GM12872 (cell line): Measurements from ENCODE around the gene PRKAG2.
A peak's percentile ranks its signal among the peaks of the same experiment; 100 is the strongest.

Experiments used
- TF ChIP-seq, protein P1 (sequence below): IDR thresholded peaks from 3 replicates; pipeline ENCODE4 v1.5.1; 2011; ENCODE audit warnings: low read depth, mild to moderate bottlenecking, low read length, moderate library complexity; ENCODE audit not compliant: insufficient read depth

Gene PRKAG2

GRCh38 chr7:151767557-151767956 lies 109.4 kb downstream of the PRKAG2 start:
- TF ChIP-seq, protein P1, sequence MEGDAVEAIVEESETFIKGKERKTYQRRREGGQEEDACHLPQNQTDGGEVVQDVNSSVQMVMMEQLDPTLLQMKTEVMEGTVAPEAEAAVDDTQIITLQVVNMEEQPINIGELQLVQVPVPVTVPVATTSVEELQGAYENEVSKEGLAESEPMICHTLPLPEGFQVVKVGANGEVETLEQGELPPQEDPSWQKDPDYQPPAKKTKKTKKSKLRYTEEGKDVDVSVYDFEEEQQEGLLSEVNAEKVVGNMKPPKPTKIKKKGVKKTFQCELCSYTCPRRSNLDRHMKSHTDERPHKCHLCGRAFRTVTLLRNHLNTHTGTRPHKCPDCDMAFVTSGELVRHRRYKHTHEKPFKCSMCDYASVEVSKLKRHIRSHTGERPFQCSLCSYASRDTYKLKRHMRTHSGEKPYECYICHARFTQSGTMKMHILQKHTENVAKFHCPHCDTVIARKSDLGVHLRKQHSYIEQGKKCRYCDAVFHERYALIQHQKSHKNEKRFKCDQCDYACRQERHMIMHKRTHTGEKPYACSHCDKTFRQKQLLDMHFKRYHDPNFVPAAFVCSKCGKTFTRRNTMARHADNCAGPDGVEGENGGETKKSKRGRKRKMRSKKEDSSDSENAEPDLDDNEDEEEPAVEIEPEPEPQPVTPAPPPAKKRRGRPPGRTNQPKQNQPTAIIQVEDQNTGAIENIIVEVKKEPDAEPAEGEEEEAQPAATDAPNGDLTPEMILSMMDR = no peak

DNA sequence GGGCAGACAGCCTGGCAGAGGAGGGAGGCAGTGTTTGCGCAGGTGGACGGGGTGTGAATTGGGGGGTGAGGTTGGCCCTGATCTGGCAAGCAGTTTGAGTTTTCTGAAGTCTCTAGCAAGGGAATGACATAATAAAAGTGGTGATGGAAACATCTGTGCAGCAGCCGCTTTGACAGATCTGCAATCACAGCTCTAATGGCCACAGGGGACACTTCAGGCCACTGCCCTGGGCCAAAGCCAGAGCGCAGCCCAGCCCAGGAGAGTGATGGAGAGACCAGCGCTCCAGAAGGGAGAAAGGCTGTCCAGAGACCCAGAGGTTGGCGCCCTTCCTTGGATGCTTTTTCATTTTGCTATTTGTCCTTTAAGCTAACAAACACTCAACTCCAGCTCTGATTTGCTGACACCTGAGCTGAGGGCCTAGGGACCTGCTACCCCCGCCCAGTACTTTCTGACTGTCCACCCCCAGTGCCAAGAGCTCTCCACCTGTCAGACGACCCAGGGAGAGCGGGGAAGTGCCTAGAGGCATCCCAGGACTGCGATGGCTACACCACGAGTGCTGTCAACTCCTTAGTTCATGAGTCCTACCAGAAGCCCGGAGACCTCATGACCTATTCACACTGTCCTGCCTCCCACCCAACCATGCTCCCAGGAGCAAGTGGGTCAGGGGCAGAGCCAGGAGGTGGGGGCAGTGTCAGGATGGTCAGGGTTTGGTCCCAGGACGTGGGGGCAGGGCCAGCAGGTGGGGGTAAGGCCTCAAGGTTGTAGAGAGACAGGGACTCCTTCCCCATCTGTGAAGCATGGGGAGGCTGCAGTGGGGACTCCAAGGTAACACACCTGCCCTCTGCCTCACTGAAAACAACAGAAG lies 112.6 kb downstream of the PRKAG2 start:
- TF ChIP-seq, protein P1 = no peak

DNA sequence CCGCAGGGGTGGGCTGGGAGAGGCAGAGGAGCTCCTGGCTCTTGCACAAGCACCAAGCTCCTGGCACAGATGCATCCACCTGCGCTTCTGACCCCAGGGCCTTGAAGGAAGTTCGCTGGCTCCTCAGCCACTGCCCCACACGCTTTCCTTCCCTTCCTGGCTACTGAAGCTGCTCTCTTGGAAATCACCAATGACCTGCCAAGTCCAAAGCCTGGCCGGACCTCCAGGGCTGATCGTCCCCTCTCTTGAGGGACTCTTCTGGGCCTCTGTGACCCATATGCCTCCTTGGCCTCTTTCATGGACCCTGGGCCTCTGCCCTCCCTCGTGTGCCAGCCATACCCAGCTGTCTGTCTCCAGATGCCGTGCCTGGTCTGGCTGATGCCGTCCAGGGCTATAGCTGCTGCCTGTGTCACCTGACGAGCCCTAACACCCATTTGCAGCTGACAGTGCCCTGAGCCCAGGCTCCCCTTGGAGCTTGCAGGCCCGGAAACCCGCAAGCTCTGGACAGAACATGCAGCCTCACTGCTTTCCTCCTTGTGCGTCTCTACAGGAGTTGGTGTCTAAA lies 113.4 kb downstream of the PRKAG2 start:
- TF ChIP-seq, protein P1 = no peak

- TF ChIP-seq, protein P1 = no peak
Measured at GRCh38 chr7:151762583-151763245, 114.2 kb downstream of the PRKAG2 start.

GRCh38 chr7:151761957-151762356 lies 115.0 kb downstream of the PRKAG2 start:
- TF ChIP-seq, protein P1 = no peak

GRCh38 chr7:151761231-151761630 lies 115.7 kb downstream of the PRKAG2 start:
- TF ChIP-seq, protein P1 = no peak

DNA sequence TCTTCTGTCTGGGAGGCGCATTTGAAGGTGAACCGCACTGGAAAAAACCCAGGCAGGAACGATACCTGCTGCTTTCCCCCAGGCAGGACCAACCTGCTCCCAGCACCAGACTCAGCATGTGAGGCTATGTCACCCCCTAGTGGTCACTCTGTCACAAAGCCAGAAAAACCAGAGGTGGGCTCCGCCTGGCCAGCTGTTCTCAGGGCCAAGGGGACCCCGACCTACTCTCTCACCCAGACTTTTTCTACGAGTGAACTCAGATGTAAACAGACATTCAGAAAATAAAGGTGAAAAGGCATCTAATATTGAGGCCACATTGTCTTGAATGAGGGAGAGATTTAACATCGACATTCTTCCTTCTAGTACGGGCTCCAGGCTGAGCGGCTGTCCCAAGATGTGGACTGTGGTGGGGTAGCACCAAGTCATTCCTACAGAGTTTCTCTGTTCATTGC lies 117.3 kb downstream of the PRKAG2 start:
- TF ChIP-seq, protein P1 = peak; percentile 94
